ENCODE results near the gene NPHS1. TPM values are rescaled to one million over a fixed set of nuclear protein-coding genes. Genes with fewer than 3 reads are reported as not detected.

The NPHS1 gene
- total RNA-seq, 4 donors from 2014 or later, result not detected

GRCh38 chr19:35858311-35858710 lies 6.0 kb upstream of the NPHS1 start:
- intact Hi-C loops (cut with DNase I), result loop anchor here (10.0 kb wide), 1 partner anchor 74 kb away; no protein-coding TSS in a partner anchor
- Histone ChIP-seq H3K36me3 (no peaks in the 10 kb centered on the region), H3K27me3 (peaks cover 4 to 96% (median 43%) of the 10 kb centered on the region in 4 donors), H3K4me1 (peaks cover 14 to 25% (median 20%) of the 10 kb centered on the region in 4 donors), H3K27ac (replicated peaks in 1 of 4) (no peak overlapping the region), H3K9me3 (no peaks in the 10 kb centered on the region), H3K4me3 (no peak overlapping the region)
- WGBS, result 81% methylated on average over 2 of the region's 6 CpGs
- TF ChIP-seq EP300 (IDR thresholded peaks at IDR 0.05), result no peak
- no peak for TF ChIP-seq CTCF (IDR thresholded peaks at IDR 0.05)
- TF ChIP-seq POLR2A (IDR thresholded peaks at IDR 0.05; ENCODE audit: low read depth), result no peak
- DNase-seq (ENCODE audit: extremely low spot score), result no peak

GRCh38 chr19:35856546-35857149 lies 4.3 kb upstream of the NPHS1 start, which contains the start of gene KIRREL2:
KIRREL2 (plus strand) TSS chr19:35856911; CDS start chr19:35857120, 209 bp downstream.
- 3% methylated on average over 23 of the region's 42 CpGs for WGBS
- H3K27me3 ChIP-seq, result peaks cover 4 to 97% (median 40%) of the 10 kb centered on the region in 4 donors
- no peak within 1 kb of the TSS for H3K27ac ChIP-seq (replicated peaks in 1 of 4)
- H3K4me1 ChIP-seq, result peaks cover 14 to 25% (median 20%) of the 10 kb centered on the region in 4 donors
- intact Hi-C loops (cut with DNase I), result loop anchor here (10.0 kb wide), 1 partner anchor 72 kb away; no protein-coding TSS in a partner anchor
- H3K36me3 ChIP-seq, result no peaks in the 10 kb centered on the region
- H3K4me3 ChIP-seq, result peak within 1 kb of the TSS; percentile 49 to 61 (median 54)
- TF ChIP-seq EP300 (IDR thresholded peaks at IDR 0.05) (no peak), CTCF (IDR thresholded peaks at IDR 0.05) (no peak), POLR2A (IDR thresholded peaks at IDR 0.05; ENCODE audit: low read depth) (no peak), POLR2AphosphoS5 (IDR thresholded peaks at IDR 0.05) (no peak)
- no peaks in the 10 kb centered on the region for H3K9me3 ChIP-seq
- no peak for DNase-seq (ENCODE audit: extremely low spot score)

- Histone ChIP-seq H3K9me3 (no peaks in the 10 kb centered on the region), H3K4me3 (no peak overlapping the region), H3K4me1 (peaks cover 14 to 17% (median 15%) of the 10 kb centered on the region in 4 donors), H3K27me3 (peaks cover 4 to 97% (median 42%) of the 10 kb centered on the region in 4 donors), H3K36me3 (no peaks in the 10 kb centered on the region), H3K27ac (replicated peaks in 1 of 4) (no peak overlapping the region)
- intact Hi-C loops (cut with DNase I), result loop anchor here (10.0 kb wide), 1 partner anchor 68 kb away; no protein-coding TSS in a partner anchor
- no peak for DNase-seq (ENCODE audit: extremely low spot score)
- 66% methylated on average over 8 of the region's 8 CpGs for WGBS
- TF ChIP-seq POLR2AphosphoS5 (IDR thresholded peaks at IDR 0.05), result no peak
- TF ChIP-seq POLR2A (IDR thresholded peaks at IDR 0.05; ENCODE audit: low read depth), result no peak
- TF ChIP-seq CTCF (IDR thresholded peaks at IDR 0.05), result no peak
- no peak for TF ChIP-seq EP300 (IDR thresholded peaks at IDR 0.05)
These were observed 893 bp upstream of the NPHS1 start for GRCh38 chr19:35853038-35853756.

- H3K9me3 ChIP-seq, result no peaks in the 10 kb centered on the region
- intact Hi-C loops (cut with DNase I), result loop anchor here (10.0 kb wide), 1 partner anchor 67 kb away; no protein-coding TSS in a partner anchor
- DNase-seq (ENCODE audit: extremely low spot score), result no peak
- no peak overlapping the region for H3K4me3 ChIP-seq
- WGBS, result 58% methylated on average over 22 of the region's 32 CpGs
- H3K27me3 ChIP-seq, result peaks cover under 1 to 96% (median 37%) of the 10 kb centered on the region in 4 donors
- H3K27ac ChIP-seq (replicated peaks in 1 of 4), result no peak overlapping the region
- H3K4me1 ChIP-seq, result peaks cover 5 to 8% (median 7%) of the 10 kb centered on the region in 4 donors
- TF ChIP-seq EP300 (IDR thresholded peaks at IDR 0.05) (no peak), POLR2A (IDR thresholded peaks at IDR 0.05; ENCODE audit: low read depth) (no peak), CTCF (IDR thresholded peaks at IDR 0.05) (no peak)
- no peaks in the 10 kb centered on the region for H3K36me3 ChIP-seq
These were observed 883 bp downstream of the NPHS1 start for GRCh38 chr19:35851213-35852028.
